ENCODE results near the gene FZD2.
"Not testable (repeated sequence)": the region's sequence is repeated elsewhere in the genome, so short reads cannot be mapped to it uniquely, and the experiment has no call there.

FZD2 gene

GRCh38 chr17:44556832-44557606 lies at the start of gene FZD2:
FZD2 (plus strand) TSS chr17:44557484; CDS start chr17:44557689, 205 bp downstream.
- Histone ChIP-seq H4K20me1 (ENCODE audit: control insufficient read depth, insufficient read depth, low read depth, low read length) (no peaks in the 10 kb centered on the region), H3K79me2 (ENCODE audit: control insufficient read depth, low read length) (no peaks in the 10 kb centered on the region), H3K9me3 (ENCODE audit: control insufficient read depth, insufficient read depth, low read length) (no peaks in the 10 kb centered on the region), H3K9me2 (replicated peaks; ENCODE audit: control insufficient read depth, low read length) (no peaks in the 10 kb centered on the region), H3K4me3 (ENCODE audit: low read length) (peak within 1 kb of the TSS; percentile 80), H3K4me1 (ENCODE audit: control insufficient read depth, low read length) (peaks cover 12% of the 10 kb centered on the region), H3K4me2 (ENCODE audit: low read length) (peak within 1 kb of the TSS; percentile 95), H3F3A (ENCODE audit: control insufficient read depth, insufficient read depth) (peaks cover 6% of the 10 kb centered on the region; the same call in 1 of the 2 replicates), H3K36me3 (ENCODE audit: control insufficient read depth, low read length) (no peaks in the 10 kb centered on the region), H3K27me3 (ENCODE audit: control insufficient read depth, low read length) (no peaks in the 10 kb centered on the region), H3K27ac (ENCODE audit: low read depth, low read length) (peak within 1 kb of the TSS; percentile 86)
- no peak for TF ChIP-seq CTCF (IDR thresholded peaks at IDR 0.05; ENCODE audit: low read depth, low read length, poor library complexity, severe bottlenecking)
- TF ChIP-seq EZH2phosphoT487 (IDR thresholded peaks at IDR 0.05; ENCODE audit: borderline replicate concordance, low read length), result no peak

- not testable (repeated sequence) for H3K9me2 ChIP-seq (replicated peaks; ENCODE audit: control insufficient read depth, low read length); H3K27ac ChIP-seq (ENCODE audit: low read depth, low read length); H4K20me1 ChIP-seq (ENCODE audit: control insufficient read depth, insufficient read depth, low read depth, low read length); H3K36me3 ChIP-seq (ENCODE audit: control insufficient read depth, low read length); H3F3A ChIP-seq (ENCODE audit: control insufficient read depth, insufficient read depth); H3K79me2 ChIP-seq (ENCODE audit: control insufficient read depth, low read length); H3K9me3 ChIP-seq (ENCODE audit: control insufficient read depth, insufficient read depth, low read length); H3K27me3 ChIP-seq (ENCODE audit: control insufficient read depth, low read length)
- Histone ChIP-seq H3K4me3 (ENCODE audit: low read length) (peak overlapping the region; percentile 30; the same call in 1 of the 2 replicates), H3K4me2 (ENCODE audit: low read length) (peak overlapping the region; percentile 34), H3K4me1 (ENCODE audit: control insufficient read depth, low read length) (peaks cover 14% of the 10 kb centered on the region)
These were observed 45.8 kb upstream of the FZD2 start for GRCh38 chr17:44511241-44512134.

GRCh38 chr17:44518032-44518431 lies 39.3 kb upstream of the FZD2 start:
- Histone ChIP-seq H3K36me3 (ENCODE audit: control insufficient read depth, low read length) (no peaks in the 10 kb centered on the region), H3K4me2 (ENCODE audit: low read length) (no peak overlapping the region), H3F3A (ENCODE audit: control insufficient read depth, insufficient read depth) (no peaks in the 10 kb centered on the region), H3K27ac (ENCODE audit: low read depth, low read length) (no peak overlapping the region), H3K4me3 (ENCODE audit: low read length) (no peak overlapping the region), H4K20me1 (ENCODE audit: control insufficient read depth, insufficient read depth, low read depth, low read length) (no peaks in the 10 kb centered on the region), H3K27me3 (ENCODE audit: control insufficient read depth, low read length) (peaks cover 8% of the 10 kb centered on the region), H3K9me2 (replicated peaks; ENCODE audit: control insufficient read depth, low read length) (no peaks in the 10 kb centered on the region), H3K9me3 (ENCODE audit: control insufficient read depth, insufficient read depth, low read length) (no peaks in the 10 kb centered on the region), H3K4me1 (ENCODE audit: control insufficient read depth, low read length) (peaks cover 2% of the 10 kb centered on the region), H3K79me2 (ENCODE audit: control insufficient read depth, low read length) (no peaks in the 10 kb centered on the region)
- TF ChIP-seq CTCF (IDR thresholded peaks at IDR 0.05; ENCODE audit: low read depth, low read length, poor library complexity, severe bottlenecking), result no peak
- TF ChIP-seq EZH2phosphoT487 (IDR thresholded peaks at IDR 0.05; ENCODE audit: borderline replicate concordance, low read length), result no peak
